ENCODE results near the gene LMX1A.

The LMX1A gene

GRCh38 chr1:165207853-165208515 is 148.5 kb downstream of the LMX1A start:
- no peak for DNase-seq

- no peak for DNase-seq
Measured at GRCh38 chr1:165205145-165205544, 151.4 kb downstream of the LMX1A start.

GRCh38 chr1:165204548-165204947 is 152.0 kb downstream of the LMX1A start:
- DNase-seq, result no peak

- no peak for DNase-seq
Measured at GRCh38 chr1:165191087-165191486, 165.4 kb downstream of the LMX1A start.

GRCh38 chr1:165189913-165190312 is 166.6 kb downstream of the LMX1A start:
- no peak for DNase-seq

DNA sequence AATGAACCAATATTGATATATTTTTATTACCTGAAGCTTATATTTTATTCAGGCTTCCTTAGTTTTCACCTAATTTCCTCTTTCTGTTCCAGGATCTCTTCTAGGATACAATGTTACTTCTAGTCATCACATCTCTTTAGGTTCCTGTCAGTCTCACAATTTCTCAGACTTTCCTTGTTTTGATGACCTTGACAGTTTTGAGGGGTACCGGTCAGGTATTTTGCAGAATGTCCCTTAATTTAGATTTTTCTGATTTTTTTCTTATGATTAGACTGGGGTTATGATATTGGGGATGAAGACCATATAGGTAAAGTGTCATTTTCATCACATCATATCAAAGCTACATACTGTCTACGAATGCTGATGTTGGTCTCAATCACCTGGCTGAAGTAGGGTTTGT is 167.5 kb downstream of the LMX1A start:
- DNase-seq, result no peak

- no peak for DNase-seq
Measured at GRCh38 chr1:165187031-165188009, 169.2 kb downstream of the LMX1A start.

- DNase-seq, result no peak
Measured at GRCh38 chr1:165185161-165185889, 171.2 kb downstream of the LMX1A start.

DNA sequence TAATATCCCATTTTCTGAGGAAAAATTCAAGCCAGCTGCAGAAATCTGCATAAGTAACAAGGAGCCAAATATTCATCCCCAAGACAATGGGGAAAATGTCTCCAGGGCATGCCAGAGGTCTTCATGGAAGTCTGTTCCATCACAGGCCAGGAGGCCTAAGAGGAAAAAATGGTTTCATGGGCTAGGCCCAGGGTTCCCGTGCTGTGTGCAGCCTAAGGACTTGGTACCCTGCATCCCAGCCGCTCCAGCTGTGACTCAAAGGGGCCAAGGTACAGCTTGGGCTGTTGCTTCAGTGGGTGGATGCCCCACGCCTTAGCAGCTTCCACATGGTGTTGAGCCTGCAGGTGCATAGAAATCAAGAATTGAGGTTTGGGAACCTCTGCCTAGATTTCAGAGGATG is 173.5 kb downstream of the LMX1A start:
- no peak for DNase-seq

- DNase-seq, result no peak
Measured at GRCh38 chr1:165179306-165179705, 177.2 kb downstream of the LMX1A start.

DNA sequence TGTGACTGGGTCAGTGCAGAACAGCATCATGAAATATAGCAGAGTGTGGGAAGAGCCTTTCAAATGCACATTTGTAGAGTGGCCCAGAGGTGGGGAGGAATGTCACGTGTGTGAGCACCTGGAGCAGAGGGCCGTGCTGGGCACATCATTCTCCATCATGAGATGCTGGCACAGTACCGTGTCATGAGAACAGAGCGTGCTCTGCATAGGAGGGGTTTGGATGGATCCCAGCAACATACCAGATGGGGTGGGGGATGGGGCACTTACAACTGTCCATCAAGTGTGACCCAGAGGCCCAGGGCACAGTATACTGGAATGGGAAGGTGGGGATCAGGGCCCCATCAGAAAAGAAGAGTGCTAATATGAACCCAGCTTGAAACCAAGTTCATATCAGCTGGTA is 182.0 kb downstream of the LMX1A start:
- DNase-seq, result no peak

- DNase-seq, result no peak
Measured at GRCh38 chr1:165173818-165174217, 182.7 kb downstream of the LMX1A start.

- DNase-seq, result no peak
Measured at GRCh38 chr1:165173409-165173808, 183.1 kb downstream of the LMX1A start.

- DNase-seq, result no peak
Measured at GRCh38 chr1:165172666-165173065, 183.8 kb downstream of the LMX1A start.

GRCh38 chr1:165169729-165170128 is 186.8 kb downstream of the LMX1A start:
- no peak for DNase-seq

DNA sequence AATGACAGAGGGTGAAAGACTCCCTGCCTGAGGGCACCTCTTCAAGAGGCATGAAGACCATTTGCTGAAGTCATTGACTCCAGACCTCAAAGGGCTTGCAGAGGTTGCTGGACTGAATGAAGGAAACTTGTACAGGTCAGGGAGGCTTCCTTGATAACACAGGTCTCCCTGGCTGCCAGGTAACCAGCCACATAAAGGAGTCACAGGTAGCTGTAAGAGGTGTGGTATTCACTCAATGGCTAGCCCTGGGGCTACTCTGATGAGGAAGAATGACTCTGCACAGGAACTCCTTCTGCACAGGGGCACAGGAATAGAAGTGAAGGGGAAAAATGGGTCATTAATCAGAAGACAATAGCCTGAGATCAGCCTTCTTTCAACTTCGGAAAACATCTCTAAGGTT is 187.5 kb downstream of the LMX1A start:
- DNase-seq, result no peak

DNA sequence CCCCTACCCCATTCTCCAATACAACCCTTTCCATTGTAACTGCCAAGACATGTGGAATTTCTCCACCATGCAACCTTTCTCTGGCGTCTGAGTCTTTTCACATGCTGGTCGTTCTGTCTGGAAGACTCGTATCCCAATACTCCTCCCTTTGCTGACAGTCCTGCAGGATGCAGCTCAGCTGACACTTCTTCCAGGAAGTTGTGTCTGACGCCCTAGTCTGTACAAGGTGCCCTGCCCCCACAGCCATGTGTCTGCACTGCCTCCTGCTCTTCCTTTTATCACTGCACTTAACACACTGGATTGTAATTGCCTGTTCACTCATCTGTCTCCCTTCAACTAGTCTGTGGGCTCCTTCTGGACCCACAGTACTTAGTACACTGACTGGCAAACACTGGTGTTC is 188.0 kb downstream of the LMX1A start:
- DNase-seq, result no peak

DNA sequence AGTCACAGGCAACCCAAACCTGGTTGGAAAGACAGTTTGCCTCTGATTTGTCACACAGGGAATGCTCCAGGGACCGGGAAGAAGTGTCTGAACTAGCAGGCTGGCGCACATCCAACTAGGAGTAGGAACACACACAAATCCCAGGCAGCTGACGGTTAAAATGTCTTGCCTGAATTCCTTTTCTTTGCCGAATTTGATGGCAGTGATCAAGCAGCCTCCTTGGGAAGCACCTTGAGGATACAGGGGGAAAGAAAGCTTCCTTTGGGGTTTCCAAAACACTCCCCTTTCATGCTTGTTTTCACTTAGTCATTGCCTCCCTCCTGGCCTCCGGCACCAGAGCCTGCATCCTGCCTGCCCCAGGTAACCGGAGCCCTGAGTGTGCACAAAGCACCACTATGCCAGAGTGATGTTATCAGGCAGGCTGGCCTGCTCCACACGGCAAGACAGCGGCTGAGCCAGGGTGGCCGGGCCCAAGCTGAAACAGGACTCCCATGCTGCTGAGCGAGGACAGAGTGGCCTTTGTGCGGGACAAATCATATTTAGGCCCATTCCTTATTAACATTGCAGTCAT is 193.8 kb downstream of the LMX1A start:
- DNase-seq, result no peak

DNA sequence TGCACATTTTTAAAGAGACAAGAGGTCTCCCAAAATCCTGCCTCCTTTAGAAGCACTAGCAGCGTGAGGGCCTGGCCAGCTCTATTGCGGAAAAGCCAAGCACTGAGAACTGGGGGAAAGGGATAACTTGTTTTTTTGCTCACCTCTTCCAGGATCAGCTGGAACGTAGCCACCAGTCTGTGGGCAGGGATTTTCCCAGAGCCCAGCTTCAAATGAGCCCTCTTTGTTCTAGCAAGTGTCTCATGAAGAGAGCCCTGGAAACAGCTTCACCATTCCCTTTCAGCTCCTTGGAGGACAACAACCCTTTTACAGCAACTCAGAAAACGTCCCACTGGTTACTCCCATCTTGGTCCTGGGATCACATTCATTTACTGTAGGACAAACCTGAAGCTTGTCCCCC is 195.4 kb downstream of the LMX1A start:
- no peak for DNase-seq

- DNase-seq, result no peak
Measured at GRCh38 chr1:165153182-165153581, 203.3 kb downstream of the LMX1A start.

- DNase-seq, result no peak
Measured at GRCh38 chr1:165152727-165153126, 203.8 kb downstream of the LMX1A start.

DNA sequence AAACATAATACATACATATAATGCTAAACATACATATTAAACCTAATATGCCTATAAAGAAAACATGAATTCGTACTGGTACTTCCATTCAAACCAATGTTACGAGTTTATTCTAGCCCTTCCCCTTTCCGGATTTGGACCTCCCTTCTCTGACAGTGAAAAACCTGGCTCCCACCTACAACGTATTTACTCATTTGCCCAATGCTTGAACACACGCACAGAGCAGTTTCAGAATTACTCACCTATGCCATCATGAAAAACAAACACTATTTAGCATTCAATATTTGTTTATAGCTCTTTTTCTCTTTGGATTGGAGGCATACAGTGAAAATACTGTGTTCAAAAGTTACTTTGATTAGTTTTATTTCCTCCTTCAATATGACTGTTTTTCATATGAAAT is 204.4 kb downstream of the LMX1A start:
- DNase-seq, result no peak

Data from CD4-positive, alpha-beta T cell treated with Interleukin-10 for 1 hour (primary cell).